ENCODE data around the gene ADD1. TPM values are rescaled to one million over a fixed set of nuclear protein-coding genes. Genes with fewer than 3 reads are reported as not detected.
A peak's percentile ranks its signal among the peaks of the same experiment; 100 is the strongest.

ADD1 gene
- total RNA-seq, 1 experiment from 2014 or later: 163 TPM

DNA sequence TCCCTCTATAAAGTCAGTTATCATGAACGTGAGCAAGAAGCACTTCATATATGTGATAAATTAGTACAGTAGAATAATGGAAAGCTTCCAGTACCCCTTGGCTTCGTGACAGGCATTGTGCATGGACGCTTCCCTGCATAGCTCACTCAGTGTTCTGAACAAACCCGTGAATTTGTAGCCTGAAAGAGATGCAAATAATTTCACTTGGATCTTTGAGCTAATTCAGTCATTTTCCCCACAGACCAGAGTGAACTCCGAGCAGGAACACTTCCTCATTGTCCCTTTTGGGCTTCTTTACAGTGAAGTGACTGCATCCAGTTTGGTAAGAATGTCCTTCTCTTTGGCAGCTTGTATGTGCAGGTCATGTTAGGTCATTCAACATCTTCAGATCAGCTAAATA lies 50.1 kb downstream of the ADD1 start:
- H4K8ac ChIP-seq (replicated peaks; ENCODE audit: insufficient read length, low read depth, low read length): no peak overlapping the region
- H3K14ac ChIP-seq (ENCODE audit: insufficient read depth, low read length): no peak overlapping the region
- no peaks in the 10 kb centered on the region for H3K9me3 ChIP-seq (ENCODE audit: control insufficient read depth, low read depth, low read length)
- H3K23ac ChIP-seq (ENCODE audit: insufficient read length, low read depth, low read length): no peak overlapping the region
- Mint-ChIP-seq H3K4me1 (no peaks in the 10 kb centered on the region), H3K27ac (peak overlapping the region in 1 of 3 experiments; percentile 76; a peak in 2 of 7 replicates), H3K9me3 (no peaks in the 10 kb centered on the region), H3K4me3 (no peak overlapping the region), H3K27me3 (ENCODE audit: low read depth) (no peaks in the 10 kb centered on the region), H3K36me3 (ENCODE audit: insufficient read depth in 1 of 3, low read depth in 3 of 3) (peaks cover 8 to 49% (median 47%) of the 10 kb centered on the region in 3 experiments)
- no peak overlapping the region for H3K56ac ChIP-seq (ENCODE audit: insufficient read length, low read depth, low read length)
- H3K79me1 ChIP-seq (ENCODE audit: insufficient read depth, low read depth, low read length, poor library complexity, severe bottlenecking): no peaks in the 10 kb centered on the region
- no peaks in the 10 kb centered on the region for H4K20me1 ChIP-seq (ENCODE audit: control insufficient read depth, insufficient read depth, insufficient read length)
- no peak overlapping the region for H3K18ac ChIP-seq (ENCODE audit: insufficient read length, low read depth, low read length)
- DNase-seq: no peak
- H4K5ac ChIP-seq (ENCODE audit: insufficient read length, low read depth, low read length): no peak overlapping the region
- no peaks in the 10 kb centered on the region for H3K23me2 ChIP-seq (ENCODE audit: insufficient read length, low read depth, low read length, poor library complexity, severe bottlenecking)
- H3K4me1 ChIP-seq (ENCODE audit: insufficient read depth, low read length): no peaks in the 10 kb centered on the region
- H2BK120ac ChIP-seq (ENCODE audit: low read depth, low read length, poor library complexity, severe bottlenecking): no peak overlapping the region
- no peak overlapping the region for H3T11ph ChIP-seq (ENCODE audit: low read length)
- H2AK5ac ChIP-seq (ENCODE audit: insufficient read length, low read length): no peak overlapping the region
- no peak overlapping the region for H2BK15ac ChIP-seq (ENCODE audit: low read depth, low read length)
- no peaks in the 10 kb centered on the region; the same call in 1 of the 2 replicates for H3K79me2 ChIP-seq (ENCODE audit: insufficient read depth, low read length)
- no CpG with 5 or more reads among the region's 5 CpGs for WGBS (ENCODE audit: extremely low coverage, insufficient read length, low lambda C conversion rate)
- no peak overlapping the region for H2BK20ac ChIP-seq (ENCODE audit: low read depth, low read length, poor library complexity, severe bottlenecking)
- H3K4me2 ChIP-seq (ENCODE audit: insufficient read depth, insufficient read length, low read length): no peak overlapping the region
- H3K27me3 ChIP-seq (ENCODE audit: insufficient read depth, low read length): no peaks in the 10 kb centered on the region
- H3K27ac ChIP-seq (ENCODE audit: insufficient read length, low read depth, low read length): no peak overlapping the region
- H2BK12ac ChIP-seq (ENCODE audit: insufficient read length, low read depth, low read length): no peak overlapping the region
- H2BK5ac ChIP-seq (ENCODE audit: insufficient read length, low read length): no peak overlapping the region
- no peak overlapping the region for H4K91ac ChIP-seq (ENCODE audit: insufficient read length, low read depth, low read length)
- no peak overlapping the region for H3K4ac ChIP-seq (ENCODE audit: low read depth, low read length)
- no peak overlapping the region for H3K9ac ChIP-seq (ENCODE audit: extremely low read depth, insufficient read length, low read length)
- TF ChIP-seq, protein P1, sequence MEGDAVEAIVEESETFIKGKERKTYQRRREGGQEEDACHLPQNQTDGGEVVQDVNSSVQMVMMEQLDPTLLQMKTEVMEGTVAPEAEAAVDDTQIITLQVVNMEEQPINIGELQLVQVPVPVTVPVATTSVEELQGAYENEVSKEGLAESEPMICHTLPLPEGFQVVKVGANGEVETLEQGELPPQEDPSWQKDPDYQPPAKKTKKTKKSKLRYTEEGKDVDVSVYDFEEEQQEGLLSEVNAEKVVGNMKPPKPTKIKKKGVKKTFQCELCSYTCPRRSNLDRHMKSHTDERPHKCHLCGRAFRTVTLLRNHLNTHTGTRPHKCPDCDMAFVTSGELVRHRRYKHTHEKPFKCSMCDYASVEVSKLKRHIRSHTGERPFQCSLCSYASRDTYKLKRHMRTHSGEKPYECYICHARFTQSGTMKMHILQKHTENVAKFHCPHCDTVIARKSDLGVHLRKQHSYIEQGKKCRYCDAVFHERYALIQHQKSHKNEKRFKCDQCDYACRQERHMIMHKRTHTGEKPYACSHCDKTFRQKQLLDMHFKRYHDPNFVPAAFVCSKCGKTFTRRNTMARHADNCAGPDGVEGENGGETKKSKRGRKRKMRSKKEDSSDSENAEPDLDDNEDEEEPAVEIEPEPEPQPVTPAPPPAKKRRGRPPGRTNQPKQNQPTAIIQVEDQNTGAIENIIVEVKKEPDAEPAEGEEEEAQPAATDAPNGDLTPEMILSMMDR (conservative IDR thresholded peaks at IDR 0.05): no peak
- no peak overlapping the region for H2AFZ ChIP-seq (ENCODE audit: low read length)
